K562 (cell line): Measurements from ENCODE around the gene FRMPD3.

Experiments used
- ATF7 ChIP-seq: fragments of 450-650 bp; IDR thresholded peaks from 2 replicates; pipeline ENCODE4 v1.7.1; 2014; ENCODE audit warnings: mild to moderate bottlenecking, moderate library complexity
- CHD2 ChIP-seq: IDR thresholded peaks from 2 replicates; pipeline ENCODE4 v1.6.1; 2011; ENCODE audit warnings: low read depth, low read length
- ELF4 ChIP-seq: fragments of 450-650 bp; formaldehyde crosslinking; IDR thresholded peaks from 2 replicates; pipeline ENCODE4 v1.4.0; 2022; ENCODE audit warnings: missing genetic modification characterization
- FOXK1 ChIP-seq: sonication (generic); formaldehyde crosslinking; IDR thresholded peaks from 2 replicates; pipeline ENCODE4 v1.8.0; 2022; ENCODE audit warnings: missing genetic modification reagents, mild to moderate bottlenecking, borderline replicate concordance
- MYC ChIP-seq, 2 experiments: fragments of 250-450 bp in 1 of 2; sonication (Bioruptor Pico) in 1 of 2; IDR thresholded peaks; 2 replicates each; pipeline versions ENCODE4 v1.5.1 to v1.6.1; 2012 to 2021; ENCODE audit warnings: low read depth in 2 of 2, borderline replicate concordance in 1 of 2, improper control_type of control experiment in 1 of 2, low read length in 1 of 2, mild to moderate bottlenecking in 1 of 2, moderate library complexity in 1 of 2
- NFRKB ChIP-seq: fragments of 450-650 bp; IDR thresholded peaks from 2 replicates; pipeline ENCODE4 v1.6.1; 2016; ENCODE audit warnings: low read depth
- PML ChIP-seq: IDR thresholded peaks from 2 replicates; pipeline ENCODE4 v1.6.1; 2012; ENCODE audit warnings: low read length, inconsistent platforms
- POLR2A ChIP-seq: fragments of 450-650 bp; conservative IDR thresholded peaks from 2 replicates; pipeline ENCODE4 v1.6.1; 2016
- ZNF174 ChIP-seq: fragments of 250-450 bp; sonication (Bioruptor Pico); IDR thresholded peaks from 2 replicates; pipeline ENCODE4 v1.4.0; 2020; ENCODE audit warnings: mild to moderate bottlenecking
- TF ChIP-seq, protein P1 (sequence below), 2 experiments: IDR thresholded peaks; 2 replicates each; pipeline ENCODE4 v1.6.1; 2011; ENCODE audit warnings: borderline replicate concordance in 1 of 2, control low read depth in 1 of 2, low read depth in 1 of 2, low read length in 1 of 2, mild to moderate bottlenecking in 1 of 2, mixed read lengths in 1 of 2, moderate library complexity in 1 of 2; ENCODE audit not compliant: insufficient read depth in 1 of 2, insufficient read length in 1 of 2, poor library complexity in 1 of 2, severe bottlenecking in 1 of 2; ENCODE audit errors: extremely low read depth in 1 of 2
- TF ChIP-seq, protein P2 (sequence below), 3 experiments: IDR thresholded peaks in 2 of 3; conservative IDR thresholded peaks in 1 of 3; 2 replicates each; pipeline ENCODE4 v1.5.1; 2011 to 2012; ENCODE audit warnings: low read length in 3 of 3, mild to moderate bottlenecking in 3 of 3, control low read depth in 2 of 3, improper control_type of control experiment in 1 of 3, inconsistent platforms in 1 of 3, low read depth in 1 of 3, mixed read lengths in 1 of 3, moderate library complexity in 1 of 3; ENCODE audit not compliant: insufficient read depth in 2 of 3
- TF ChIP-seq, protein P3 (sequence below): sonication (generic); formaldehyde crosslinking; IDR thresholded peaks from 2 replicates; pipeline ENCODE4 v1.8.0; 2022; ENCODE audit warnings: mild to moderate bottlenecking, missing genetic modification reagents

DNA sequence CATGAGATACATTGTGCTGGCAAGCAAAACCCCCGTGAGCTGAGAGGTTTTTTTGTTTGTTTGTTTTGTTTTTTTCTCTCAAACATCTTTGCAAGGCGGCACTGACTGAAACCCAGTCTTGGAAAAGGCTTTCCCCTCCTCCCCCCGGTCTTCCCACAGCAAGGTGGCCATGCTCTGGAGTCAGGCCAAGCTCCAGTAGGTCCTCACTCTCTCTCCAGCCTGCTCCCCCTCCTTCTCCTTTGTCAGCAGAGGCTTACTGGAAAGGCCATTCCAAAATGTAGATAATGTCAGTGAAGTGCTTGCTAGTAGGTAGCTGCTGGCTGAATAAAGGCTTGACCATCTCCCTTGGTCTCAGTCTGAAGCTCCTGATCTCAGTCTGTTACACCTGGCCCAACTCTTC, 32.6 kb downstream of the FRMPD3 start:
- TF ChIP-seq ATF7 (no peak), POLR2A (no peak), ELF4 (CRISPR knock-in tag) (no peak), CHD2 (no peak), FOXK1 (CRISPR knock-in tag) (no peak), NFRKB (no peak), MYC (IDR thresholded peaks at IDR 0.05; ENCODE audit: low read depth, low read length) (no peak), MYC (CRISPR knock-in tag; IDR thresholded peaks at IDR 0.05; ENCODE audit: borderline replicate concordance, low read depth) (no peak), PML (no peak), ZNF174 (CRISPR knock-in tag) (no peak)
- TF ChIP-seq, protein P1, sequence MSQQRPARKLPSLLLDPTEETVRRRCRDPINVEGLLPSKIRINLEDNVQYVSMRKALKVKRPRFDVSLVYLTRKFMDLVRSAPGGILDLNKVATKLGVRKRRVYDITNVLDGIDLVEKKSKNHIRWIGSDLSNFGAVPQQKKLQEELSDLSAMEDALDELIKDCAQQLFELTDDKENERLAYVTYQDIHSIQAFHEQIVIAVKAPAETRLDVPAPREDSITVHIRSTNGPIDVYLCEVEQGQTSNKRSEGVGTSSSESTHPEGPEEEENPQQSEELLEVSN (IDR thresholded peaks at IDR 0.05; ENCODE audit: borderline replicate concordance in 1 of 2, extremely low read depth in 1 of 2, insufficient read depth in 1 of 2, insufficient read length in 1 of 2, low read depth in 1 of 2, low read length in 1 of 2, poor library complexity in 1 of 2, severe bottlenecking in 1 of 2) = no peak
- TF ChIP-seq, protein P2, sequence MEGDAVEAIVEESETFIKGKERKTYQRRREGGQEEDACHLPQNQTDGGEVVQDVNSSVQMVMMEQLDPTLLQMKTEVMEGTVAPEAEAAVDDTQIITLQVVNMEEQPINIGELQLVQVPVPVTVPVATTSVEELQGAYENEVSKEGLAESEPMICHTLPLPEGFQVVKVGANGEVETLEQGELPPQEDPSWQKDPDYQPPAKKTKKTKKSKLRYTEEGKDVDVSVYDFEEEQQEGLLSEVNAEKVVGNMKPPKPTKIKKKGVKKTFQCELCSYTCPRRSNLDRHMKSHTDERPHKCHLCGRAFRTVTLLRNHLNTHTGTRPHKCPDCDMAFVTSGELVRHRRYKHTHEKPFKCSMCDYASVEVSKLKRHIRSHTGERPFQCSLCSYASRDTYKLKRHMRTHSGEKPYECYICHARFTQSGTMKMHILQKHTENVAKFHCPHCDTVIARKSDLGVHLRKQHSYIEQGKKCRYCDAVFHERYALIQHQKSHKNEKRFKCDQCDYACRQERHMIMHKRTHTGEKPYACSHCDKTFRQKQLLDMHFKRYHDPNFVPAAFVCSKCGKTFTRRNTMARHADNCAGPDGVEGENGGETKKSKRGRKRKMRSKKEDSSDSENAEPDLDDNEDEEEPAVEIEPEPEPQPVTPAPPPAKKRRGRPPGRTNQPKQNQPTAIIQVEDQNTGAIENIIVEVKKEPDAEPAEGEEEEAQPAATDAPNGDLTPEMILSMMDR (IDR thresholded peaks at IDR 0.05 in 2 of 3, conservative IDR thresholded peaks at IDR 0.05 in 1 of 3; ENCODE audit: insufficient read depth in 2 of 3, low read depth in 1 of 3, low read length in 3 of 3) = no peak
- TF ChIP-seq, protein P3, sequence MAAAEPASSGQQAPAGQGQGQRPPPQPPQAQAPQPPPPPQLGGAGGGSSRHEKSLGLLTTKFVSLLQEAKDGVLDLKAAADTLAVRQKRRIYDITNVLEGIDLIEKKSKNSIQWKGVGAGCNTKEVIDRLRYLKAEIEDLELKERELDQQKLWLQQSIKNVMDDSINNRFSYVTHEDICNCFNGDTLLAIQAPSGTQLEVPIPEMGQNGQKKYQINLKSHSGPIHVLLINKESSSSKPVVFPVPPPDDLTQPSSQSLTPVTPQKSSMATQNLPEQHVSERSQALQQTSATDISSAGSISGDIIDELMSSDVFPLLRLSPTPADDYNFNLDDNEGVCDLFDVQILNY (CRISPR knock-in tag) = no peak
